ENCODE results near the gene DCBLD1.

Gene DCBLD1

DNA sequence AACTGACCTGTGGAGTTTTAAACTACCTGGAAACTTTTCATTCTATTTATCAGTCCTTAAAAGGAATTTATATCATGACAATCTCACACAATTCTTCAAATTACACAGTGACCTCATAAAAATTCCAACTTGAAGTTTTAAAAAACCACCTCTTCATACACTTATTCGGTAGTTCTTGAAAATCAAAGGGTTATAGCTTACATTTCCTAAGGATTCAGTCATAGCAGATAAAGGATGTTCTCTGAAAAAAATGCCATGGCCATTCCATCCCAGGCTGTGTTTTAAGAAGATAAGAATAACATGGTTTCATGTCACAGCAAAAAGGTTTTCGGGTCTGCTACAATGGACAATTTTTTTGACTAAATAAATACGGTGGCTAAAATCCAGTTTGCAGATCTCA is 78.7 kb downstream of the DCBLD1 start:
- no peak for DNase-seq

DNA sequence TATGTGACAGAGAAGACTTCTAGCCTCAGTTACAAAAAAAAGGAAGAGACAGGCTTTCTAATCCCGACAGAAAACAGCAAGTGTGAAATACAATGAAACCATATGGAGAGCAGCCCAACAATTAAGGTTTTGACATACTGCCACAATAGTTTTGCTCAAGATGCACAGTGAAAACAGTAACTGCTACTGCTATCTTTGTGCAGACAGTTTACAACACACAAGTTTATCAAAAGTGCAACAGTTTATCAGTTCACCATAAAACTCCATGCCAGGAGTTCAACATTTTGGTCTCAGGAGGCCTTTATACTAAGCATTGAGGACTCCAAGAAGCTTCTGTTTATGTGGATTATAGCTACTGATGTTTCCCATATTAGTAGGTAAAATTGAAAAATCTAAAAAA is 82.2 kb downstream of the DCBLD1 start:
- DNase-seq = no peak

DNA sequence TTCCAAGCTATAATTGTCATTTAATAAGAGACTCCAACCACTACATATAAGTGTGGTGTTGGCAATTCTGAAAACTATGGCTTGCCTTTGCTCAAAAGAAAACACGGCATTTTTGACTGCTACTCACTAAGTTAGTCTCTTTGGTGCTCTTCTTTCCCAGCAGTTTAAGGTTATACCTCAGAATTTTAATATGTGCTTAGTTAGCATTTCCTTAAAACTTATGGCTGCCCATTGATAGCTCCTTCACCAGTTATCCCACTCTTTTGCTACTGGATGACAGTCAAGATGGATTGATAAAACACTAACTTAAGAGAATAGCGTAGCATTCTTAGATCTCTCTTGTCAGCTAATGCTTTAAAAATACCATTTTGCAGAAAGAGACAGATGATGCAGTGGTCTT is 85.8 kb downstream of the DCBLD1 start:
- no peak for DNase-seq

DNA sequence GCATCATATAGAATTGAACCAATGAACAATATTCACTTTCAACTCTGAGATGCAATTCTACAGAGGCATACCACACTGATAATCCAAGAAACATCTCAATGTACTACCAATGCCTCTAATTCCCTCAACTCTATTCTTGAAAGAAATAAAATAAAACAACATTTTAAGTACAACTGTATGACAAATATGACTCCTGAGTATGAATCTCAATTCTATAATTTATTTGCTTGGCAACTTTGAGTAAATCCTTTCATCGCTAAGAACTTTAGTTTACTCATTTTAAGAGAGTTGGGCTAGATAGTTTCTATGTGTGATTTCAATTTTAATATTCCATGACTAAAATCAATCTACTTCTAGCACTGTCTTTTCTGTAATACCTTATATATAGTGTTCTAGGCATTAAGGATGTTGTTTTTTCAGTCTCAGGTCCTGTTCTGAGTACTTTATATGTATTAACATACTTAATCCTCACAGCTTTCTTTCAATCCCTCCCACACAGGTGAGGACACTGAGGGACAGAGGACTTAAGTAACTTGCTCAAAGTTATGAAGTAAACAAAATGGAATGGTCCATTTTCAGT is 86.4 kb downstream of the DCBLD1 start:
- DNase-seq = no peak

DNA sequence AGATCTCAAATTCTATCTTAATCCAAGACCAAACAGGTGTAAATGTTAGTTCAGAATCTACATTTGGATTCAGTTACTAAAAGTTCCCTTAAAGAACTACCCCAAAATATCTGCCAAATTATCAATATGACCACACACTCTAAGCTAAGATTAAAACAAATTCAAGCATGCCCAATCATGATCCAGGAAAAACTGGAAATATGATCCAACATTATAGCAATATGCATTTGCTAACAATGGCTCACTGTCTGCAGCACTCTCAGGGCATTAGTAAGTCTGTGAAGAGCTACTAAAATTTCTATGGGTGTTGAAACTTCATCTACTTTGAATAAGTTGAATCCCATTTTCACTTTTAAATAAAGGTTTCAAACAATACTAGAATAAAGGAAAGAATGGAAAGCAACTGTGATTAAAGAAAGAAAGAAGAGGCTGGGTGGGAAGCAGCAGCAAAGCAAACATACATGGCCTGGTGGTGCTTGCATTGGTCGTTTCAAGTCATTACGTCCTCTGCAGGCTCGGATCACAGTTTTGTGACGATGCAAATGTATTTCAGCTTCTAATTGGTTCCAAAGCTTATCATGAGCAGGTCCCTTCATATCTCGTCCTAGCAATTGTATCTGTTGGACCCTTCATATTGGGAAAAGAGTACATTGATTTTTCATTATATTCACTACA is 90.7 kb downstream of the DCBLD1 start:
- no peak for DNase-seq

DNA sequence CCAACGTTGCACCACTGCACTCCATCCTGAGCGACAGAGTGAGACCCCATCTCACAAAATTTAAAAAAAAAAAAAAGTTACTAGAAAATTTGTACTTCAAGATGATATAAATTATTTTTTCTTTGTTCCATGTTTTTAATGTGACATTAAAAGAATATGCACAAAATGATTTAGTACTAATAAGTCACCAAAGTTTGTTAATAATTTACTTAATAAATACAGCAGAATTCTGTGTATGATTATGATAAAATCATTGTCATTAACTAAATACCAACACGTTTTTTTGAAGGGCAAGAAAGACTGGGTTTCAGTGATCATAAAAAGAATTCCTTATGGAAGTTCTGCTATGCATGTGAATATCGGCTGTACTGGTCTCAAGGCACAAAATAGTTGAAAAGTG is 91.7 kb downstream of the DCBLD1 start:
- DNase-seq = no peak

DNA sequence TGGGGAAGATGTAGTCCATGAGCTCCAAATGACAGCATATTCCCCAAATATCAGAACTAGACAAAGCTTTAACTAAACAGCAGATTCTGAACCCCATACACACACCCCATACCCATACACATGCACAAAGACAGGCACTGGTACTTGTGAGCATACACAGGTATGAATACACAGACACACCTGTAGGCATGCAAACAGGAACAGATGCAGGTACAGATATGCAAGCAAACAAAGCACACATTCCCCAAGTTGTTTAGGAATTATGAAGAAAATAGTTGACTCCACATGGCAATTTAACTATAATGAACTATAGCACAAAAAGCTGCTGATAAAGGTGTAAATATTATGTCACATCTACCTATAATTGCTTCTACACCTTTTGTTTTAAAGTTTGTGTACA is 103.2 kb downstream of the DCBLD1 start:
- DNase-seq = no peak

DNA sequence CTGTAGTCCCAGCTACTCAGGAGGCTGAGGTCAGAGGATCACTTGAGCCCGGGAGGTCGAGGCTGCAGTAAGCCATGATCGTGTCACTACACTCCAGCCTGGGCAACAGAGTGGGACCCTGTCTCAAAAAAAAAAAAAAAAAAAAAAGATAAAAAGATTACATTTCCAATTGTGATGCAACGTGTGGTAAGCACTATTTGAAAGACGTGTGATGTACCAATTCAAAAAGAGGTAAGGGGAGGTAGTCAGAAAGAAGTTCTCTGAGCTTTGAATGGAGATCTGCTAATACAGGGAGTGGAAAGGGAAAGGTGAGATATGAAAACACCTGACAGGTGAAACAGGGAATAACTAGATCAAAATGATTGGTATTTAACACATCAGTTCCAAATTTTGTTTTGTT is 108.0 kb downstream of the DCBLD1 start:
- no peak for DNase-seq

DNA sequence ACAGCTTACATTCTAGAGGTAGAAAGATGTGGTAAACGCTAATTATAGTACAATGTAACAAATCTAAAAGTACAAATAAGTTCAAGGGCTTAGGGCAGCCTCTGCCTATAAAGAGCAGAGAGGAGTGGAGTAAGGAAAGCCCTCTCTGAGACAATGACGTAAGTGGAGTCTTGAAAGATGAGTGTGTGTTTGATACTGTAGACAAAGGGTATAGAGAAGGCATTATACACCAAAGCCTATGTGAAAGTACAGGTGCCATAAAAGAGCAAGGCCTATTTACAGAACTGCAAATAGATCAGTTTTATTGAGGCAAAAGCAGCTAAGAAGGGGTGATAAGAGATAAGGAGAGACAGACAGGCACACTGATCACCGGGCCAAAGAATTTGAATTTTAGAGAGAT is 108.9 kb downstream of the DCBLD1 start:
- no peak for DNase-seq

DNA sequence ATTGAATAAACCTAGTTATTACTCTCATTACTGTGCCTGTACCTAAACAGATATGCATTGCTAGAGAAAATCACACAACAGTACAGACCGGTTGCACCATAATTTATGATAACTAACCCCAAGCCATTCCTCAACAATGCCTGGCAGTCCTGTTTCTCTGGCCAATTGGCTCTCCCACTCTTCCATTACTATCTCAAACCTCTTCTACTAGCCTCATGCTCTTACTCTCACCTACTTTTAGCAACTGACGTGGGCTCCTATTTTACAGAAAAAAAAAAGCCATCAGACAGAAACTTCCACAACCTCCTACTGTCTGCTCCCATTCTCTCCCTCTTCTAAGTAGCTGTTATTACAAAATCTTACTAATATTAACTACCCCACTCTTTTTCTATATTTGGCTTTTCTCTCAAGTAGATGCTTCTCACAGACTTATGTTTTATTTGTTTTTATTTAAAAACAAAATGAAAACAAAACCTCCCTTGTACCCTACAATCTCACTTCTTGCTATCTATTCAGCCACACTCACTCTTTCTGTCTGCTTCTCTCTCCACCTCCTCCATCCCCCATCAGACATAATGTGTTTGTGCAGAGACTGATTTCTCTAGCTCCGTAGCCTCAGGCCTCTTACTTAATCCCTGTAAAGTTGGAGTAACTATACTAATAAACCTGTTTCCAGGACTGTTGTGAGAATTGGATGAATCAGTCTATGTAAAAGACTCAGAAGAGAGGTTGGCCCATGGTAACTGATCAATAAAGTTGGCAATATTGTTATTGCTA is 110.7 kb downstream of the DCBLD1 start:
- DNase-seq = no peak

DNA sequence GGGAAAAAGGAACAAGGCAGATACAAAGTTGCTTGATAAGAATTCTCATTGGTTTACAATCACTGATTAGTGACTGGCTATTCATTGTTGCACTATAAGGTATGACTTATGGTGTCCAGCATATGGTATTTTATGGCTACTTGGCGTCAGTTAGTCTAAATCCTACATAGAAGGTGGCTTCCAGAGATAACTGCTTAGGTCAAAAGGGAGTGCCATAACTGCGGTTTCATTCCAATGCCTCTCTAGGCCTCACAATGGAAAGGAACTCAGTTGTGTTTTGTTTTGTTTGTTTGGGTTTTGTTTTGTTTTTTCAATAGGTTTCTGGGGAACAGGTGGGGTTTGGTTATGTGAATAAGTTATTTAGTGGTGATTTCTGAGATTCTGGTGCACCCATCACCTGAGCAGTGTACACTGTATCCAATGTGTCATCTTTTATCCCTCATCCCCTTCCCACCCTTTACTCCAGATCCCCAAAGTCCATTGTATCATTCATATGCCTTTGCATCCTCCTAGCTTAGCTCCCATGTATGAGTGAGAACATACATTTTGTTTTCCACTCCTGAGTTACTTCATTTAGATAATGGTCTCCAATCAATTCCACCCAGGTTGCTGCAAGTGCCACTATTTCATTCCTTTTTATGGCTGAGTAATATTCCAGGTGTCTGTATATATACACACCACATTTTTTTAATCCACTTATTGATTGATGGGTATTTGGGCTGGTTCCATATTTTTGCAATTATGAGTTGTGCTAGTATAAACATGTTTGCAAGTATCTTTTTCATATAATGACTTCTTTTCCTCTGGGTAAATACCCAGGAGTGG is 112.8 kb downstream of the DCBLD1 start:
- no peak for DNase-seq

DNA sequence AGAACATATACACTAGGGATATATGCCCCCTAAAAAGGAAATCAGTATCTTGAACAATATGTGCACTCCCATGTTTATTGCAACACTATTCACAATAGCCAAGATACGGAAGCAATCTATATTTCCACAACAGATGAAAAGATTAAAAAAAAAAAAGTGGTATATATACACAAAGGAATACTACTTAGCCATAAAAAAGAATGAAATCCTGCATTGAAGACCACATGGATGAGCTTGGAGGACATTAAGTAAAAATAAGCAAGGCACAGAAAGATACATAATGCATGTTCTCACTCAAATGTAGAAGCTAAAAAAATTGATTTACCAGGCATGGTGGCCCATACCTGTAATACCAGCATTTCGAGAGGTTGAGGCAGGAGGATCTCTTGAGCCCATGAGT is 115.3 kb downstream of the DCBLD1 start:
- DNase-seq = no peak
